M059J (cell line): ENCODE results near the gene NUP93. TPM values are rescaled to one million over a fixed set of nuclear protein-coding genes. Genes with fewer than 3 reads are reported as not detected.
"Not testable (repeated sequence)": the region's sequence is repeated elsewhere in the genome, so short reads cannot be mapped to it uniquely, and the experiment has no call there.

Experiments
- DNase-seq: peaks from one replicate; pipeline ENCODE4 v3.0.0-alpha.2; 2012; ENCODE audit warnings: low read depth
- total RNA-seq: library from RNA; depleted of rRNA; stranded (reverse); fragments of >200 nt; shearing (Covaris generic); gene quantifications from 2 replicates; pipeline ENCODE4 v1.2.3, GENCODE V29; 2014

NUP93 gene
- total RNA-seq, 1 experiment from 2014 or later = 123 TPM

GRCh38 chr16:56848955-56849689 lies 119.2 kb downstream of the NUP93 start:
- peak; percentile 90 for DNase-seq

GRCh38 chr16:56849690-56850680 lies 120.1 kb downstream of the NUP93 start:
- peak; percentile 76 for DNase-seq

GRCh38 chr16:56851671-56852400 lies 121.9 kb downstream of the NUP93 start:
- DNase-seq = peak; percentile 28

- no peak for DNase-seq
These were observed 122.4 kb downstream of the NUP93 start for GRCh38 chr16:56852401-56852730.

GRCh38 chr16:56852968-56853367 lies 123.0 kb downstream of the NUP93 start:
- DNase-seq = no peak

- no peak for DNase-seq
These were observed 125.3 kb downstream of the NUP93 start for GRCh38 chr16:56855201-56855600.

- no peak for DNase-seq
These were observed 126.0 kb downstream of the NUP93 start for GRCh38 chr16:56855946-56856345.

- DNase-seq = no peak
These were observed 127.0 kb downstream of the NUP93 start for GRCh38 chr16:56856876-56857447.

- no peak for DNase-seq
These were observed 128.4 kb downstream of the NUP93 start for GRCh38 chr16:56858374-56858773.

- no peak for DNase-seq
These were observed 129.7 kb downstream of the NUP93 start for GRCh38 chr16:56859636-56860035.

GRCh38 chr16:56860226-56861020 lies 130.5 kb downstream of the NUP93 start:
- peak; percentile 28 for DNase-seq

GRCh38 chr16:56861092-56861610 lies 131.2 kb downstream of the NUP93 start:
- peak; percentile 92 for DNase-seq

- DNase-seq = no peak
These were observed 131.8 kb downstream of the NUP93 start for GRCh38 chr16:56861756-56862155.

- DNase-seq = peak; percentile 60
These were observed 132.8 kb downstream of the NUP93 start for GRCh38 chr16:56862776-56863175.

- no peak for DNase-seq
These were observed 135.0 kb downstream of the NUP93 start, which contains the start of gene SLC12A3 for GRCh38 chr16:56864960-56865359. TSS of gene SLC12A3 (plus strand) at chr16:56865207. CDS start at chr16:56865236, 29 bp downstream.

GRCh38 chr16:56865394-56866062 lies 135.6 kb downstream of the NUP93 start:
- DNase-seq = no peak

- peak; percentile 65 for DNase-seq
These were observed 137.3 kb downstream of the NUP93 start for GRCh38 chr16:56866955-56867830.

- no peak for DNase-seq
These were observed 138.2 kb downstream of the NUP93 start for GRCh38 chr16:56868175-56868574.

GRCh38 chr16:56868766-56869165 lies 138.8 kb downstream of the NUP93 start:
- DNase-seq = not testable (repeated sequence)
